Panc1 (cell line): ENCODE measurements around the gene SGIP1.
"Not testable (repeated sequence)": the region's sequence is repeated elsewhere in the genome, so short reads cannot be mapped to it uniquely, and the experiment has no call there.

Experiments
- POLR2AphosphoS5 ChIP-seq: IDR thresholded peaks from 2 replicates; pipeline ENCODE4 v1.6.1; 2012; ENCODE audit warnings: mild to moderate bottlenecking, low read depth, low read length, moderate library complexity
- TF ChIP-seq, protein P1 (sequence below): fragments of 450-650 bp; IDR thresholded peaks from 2 replicates; pipeline ENCODE4 v1.5.1; 2017; ENCODE audit warnings: mild to moderate bottlenecking
- TF ChIP-seq, protein P2 (sequence below), 2 experiments: IDR thresholded peaks; 2 replicates each; pipeline ENCODE4 v1.6.1; 2011 to 2012; ENCODE audit warnings: low read depth in 2 of 2, control low read depth in 1 of 2, low read length in 1 of 2, mild to moderate bottlenecking in 1 of 2, moderate library complexity in 1 of 2; ENCODE audit not compliant: insufficient read depth in 1 of 2

DNA sequence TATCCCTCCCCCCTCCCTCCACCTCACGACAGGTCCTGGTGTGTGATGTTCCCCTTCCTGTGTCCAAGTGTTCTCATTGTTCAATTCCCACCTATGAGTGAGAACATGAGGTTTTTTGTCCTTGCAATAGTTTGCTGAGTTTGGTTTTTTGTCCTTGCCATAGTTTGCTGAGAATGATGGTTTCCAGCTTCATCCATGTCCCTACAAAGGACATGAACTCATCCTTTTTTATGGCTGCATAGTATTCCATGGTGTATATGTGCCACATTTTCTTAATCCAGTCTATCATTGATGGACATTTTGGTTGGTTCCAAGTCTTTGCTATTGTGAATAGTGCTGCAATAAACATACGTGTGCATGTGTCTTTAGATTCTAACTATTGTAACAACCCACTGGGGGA lies 261.9 kb downstream of the SGIP1 start:
- TF ChIP-seq, protein P1, sequence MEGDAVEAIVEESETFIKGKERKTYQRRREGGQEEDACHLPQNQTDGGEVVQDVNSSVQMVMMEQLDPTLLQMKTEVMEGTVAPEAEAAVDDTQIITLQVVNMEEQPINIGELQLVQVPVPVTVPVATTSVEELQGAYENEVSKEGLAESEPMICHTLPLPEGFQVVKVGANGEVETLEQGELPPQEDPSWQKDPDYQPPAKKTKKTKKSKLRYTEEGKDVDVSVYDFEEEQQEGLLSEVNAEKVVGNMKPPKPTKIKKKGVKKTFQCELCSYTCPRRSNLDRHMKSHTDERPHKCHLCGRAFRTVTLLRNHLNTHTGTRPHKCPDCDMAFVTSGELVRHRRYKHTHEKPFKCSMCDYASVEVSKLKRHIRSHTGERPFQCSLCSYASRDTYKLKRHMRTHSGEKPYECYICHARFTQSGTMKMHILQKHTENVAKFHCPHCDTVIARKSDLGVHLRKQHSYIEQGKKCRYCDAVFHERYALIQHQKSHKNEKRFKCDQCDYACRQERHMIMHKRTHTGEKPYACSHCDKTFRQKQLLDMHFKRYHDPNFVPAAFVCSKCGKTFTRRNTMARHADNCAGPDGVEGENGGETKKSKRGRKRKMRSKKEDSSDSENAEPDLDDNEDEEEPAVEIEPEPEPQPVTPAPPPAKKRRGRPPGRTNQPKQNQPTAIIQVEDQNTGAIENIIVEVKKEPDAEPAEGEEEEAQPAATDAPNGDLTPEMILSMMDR = not testable (repeated sequence)
- TF ChIP-seq, protein P2, sequence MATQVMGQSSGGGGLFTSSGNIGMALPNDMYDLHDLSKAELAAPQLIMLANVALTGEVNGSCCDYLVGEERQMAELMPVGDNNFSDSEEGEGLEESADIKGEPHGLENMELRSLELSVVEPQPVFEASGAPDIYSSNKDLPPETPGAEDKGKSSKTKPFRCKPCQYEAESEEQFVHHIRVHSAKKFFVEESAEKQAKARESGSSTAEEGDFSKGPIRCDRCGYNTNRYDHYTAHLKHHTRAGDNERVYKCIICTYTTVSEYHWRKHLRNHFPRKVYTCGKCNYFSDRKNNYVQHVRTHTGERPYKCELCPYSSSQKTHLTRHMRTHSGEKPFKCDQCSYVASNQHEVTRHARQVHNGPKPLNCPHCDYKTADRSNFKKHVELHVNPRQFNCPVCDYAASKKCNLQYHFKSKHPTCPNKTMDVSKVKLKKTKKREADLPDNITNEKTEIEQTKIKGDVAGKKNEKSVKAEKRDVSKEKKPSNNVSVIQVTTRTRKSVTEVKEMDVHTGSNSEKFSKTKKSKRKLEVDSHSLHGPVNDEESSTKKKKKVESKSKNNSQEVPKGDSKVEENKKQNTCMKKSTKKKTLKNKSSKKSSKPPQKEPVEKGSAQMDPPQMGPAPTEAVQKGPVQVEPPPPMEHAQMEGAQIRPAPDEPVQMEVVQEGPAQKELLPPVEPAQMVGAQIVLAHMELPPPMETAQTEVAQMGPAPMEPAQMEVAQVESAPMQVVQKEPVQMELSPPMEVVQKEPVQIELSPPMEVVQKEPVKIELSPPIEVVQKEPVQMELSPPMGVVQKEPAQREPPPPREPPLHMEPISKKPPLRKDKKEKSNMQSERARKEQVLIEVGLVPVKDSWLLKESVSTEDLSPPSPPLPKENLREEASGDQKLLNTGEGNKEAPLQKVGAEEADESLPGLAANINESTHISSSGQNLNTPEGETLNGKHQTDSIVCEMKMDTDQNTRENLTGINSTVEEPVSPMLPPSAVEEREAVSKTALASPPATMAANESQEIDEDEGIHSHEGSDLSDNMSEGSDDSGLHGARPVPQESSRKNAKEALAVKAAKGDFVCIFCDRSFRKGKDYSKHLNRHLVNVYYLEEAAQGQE (IDR thresholded peaks at IDR 0.05; ENCODE audit: insufficient read depth in 1 of 2, low read depth in 2 of 2, low read length in 1 of 2) = not testable (repeated sequence)
- TF ChIP-seq POLR2AphosphoS5 = not testable (repeated sequence)
